ENCODE results near the gene EBF4.

EBF4 gene

GRCh38 chr20:2700913-2701620 is 8.5 kb downstream of the EBF4 start:
- peak in 2 of 14 donors; percentile 23 to 44 for DNase-seq

GRCh38 chr20:2701671-2702081 is 9.1 kb downstream of the EBF4 start:
- DNase-seq, result no peak

GRCh38 chr20:2703716-2704475 is 11.3 kb downstream of the EBF4 start:
- DNase-seq, result no peak

- DNase-seq, result no peak
These were observed 13.5 kb downstream of the EBF4 start for GRCh38 chr20:2705931-2706645.

GRCh38 chr20:2706688-2707352 is 14.2 kb downstream of the EBF4 start:
- DNase-seq, result no peak

- no peak for DNase-seq
These were observed 14.9 kb downstream of the EBF4 start for GRCh38 chr20:2707353-2708072.

- DNase-seq, result no peak
These were observed 15.5 kb downstream of the EBF4 start for GRCh38 chr20:2708073-2708415.

GRCh38 chr20:2708665-2709064 is 16.1 kb downstream of the EBF4 start:
- no peak for DNase-seq

- DNase-seq, result no peak
These were observed 16.8 kb downstream of the EBF4 start for GRCh38 chr20:2709205-2709981.

GRCh38 chr20:2713285-2713684 is 20.7 kb downstream of the EBF4 start:
- DNase-seq, result no peak

GRCh38 chr20:2729251-2729713 is 36.7 kb downstream of the EBF4 start:
- DNase-seq, result no peak

- no peak for DNase-seq
These were observed 37.2 kb downstream of the EBF4 start for GRCh38 chr20:2729791-2730190.

- no peak for DNase-seq
These were observed 42.3 kb downstream of the EBF4 start for GRCh38 chr20:2734899-2735298.

GRCh38 chr20:2736441-2736840 is 43.9 kb downstream of the EBF4 start:
- no peak for DNase-seq

GRCh38 chr20:2738331-2739041 is 45.9 kb downstream of the EBF4 start:
- no peak for DNase-seq

- no peak for DNase-seq
These were observed 46.4 kb downstream of the EBF4 start for GRCh38 chr20:2739042-2739398.

- DNase-seq, result no peak
These were observed 48.1 kb downstream of the EBF4 start for GRCh38 chr20:2740702-2741101.

- no peak for DNase-seq
These were observed 48.9 kb downstream of the EBF4 start for GRCh38 chr20:2741463-2741862.

GRCh38 chr20:2741881-2742280 is 49.3 kb downstream of the EBF4 start:
- no peak for DNase-seq

- DNase-seq, result no peak
These were observed 49.9 kb downstream of the EBF4 start for GRCh38 chr20:2742431-2742830.
